SK-N-SH (cell line): ENCODE measurements around the gene POMZP3.
"Not testable (repeated sequence)": the region's sequence is repeated elsewhere in the genome, so short reads cannot be mapped to it uniquely, and the experiment has no call there.

ENCODE experiments used
- CTCF ChIP-seq: fragments of 200-600 bp; sonication (generic); IDR thresholded peaks from 2 replicates; pipeline ENCODE4 v1.6.1; 2017; ENCODE audit warnings: antibody characterized with exemption, mild to moderate bottlenecking, moderate library complexity
- RAD21 ChIP-seq: IDR thresholded peaks from 2 replicates; pipeline ENCODE4 v1.6.1; 2012; ENCODE audit warnings: mild to moderate bottlenecking, low read length
- YY1 ChIP-seq: IDR thresholded peaks from 2 replicates; pipeline ENCODE4 v1.4.0; 2012; ENCODE audit warnings: low read depth, mild to moderate bottlenecking

DNA sequence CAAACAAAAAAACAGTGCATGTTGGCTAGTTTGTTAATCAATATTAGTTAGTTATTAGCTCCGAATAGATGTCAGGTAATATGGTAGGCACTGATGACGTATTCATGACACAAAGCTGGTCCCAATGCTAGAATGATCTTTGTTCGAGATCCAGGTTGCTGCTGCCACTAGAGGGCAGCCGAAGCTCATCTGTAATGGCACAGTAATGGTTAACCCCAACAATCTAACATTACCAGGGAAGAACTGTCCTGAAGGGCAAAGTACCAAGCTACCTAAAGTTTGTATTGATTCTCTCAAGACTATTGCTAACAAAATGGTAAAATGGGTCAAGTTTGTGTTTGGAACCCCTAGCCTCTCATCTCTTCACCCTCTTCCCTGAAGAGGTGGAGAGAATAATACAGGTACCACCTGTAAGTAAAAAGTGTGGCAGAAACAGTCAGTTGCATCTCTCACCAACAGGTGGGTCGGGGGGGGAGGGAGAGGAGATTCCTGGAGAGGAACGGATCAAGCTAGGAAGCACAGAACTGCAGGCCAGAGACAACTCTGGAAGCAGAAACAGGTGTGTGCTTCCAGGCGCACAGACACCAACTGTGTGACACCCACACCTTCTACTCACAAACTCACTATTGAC lies 10.1 kb upstream of the POMZP3 start:
- TF ChIP-seq CTCF (peak; percentile 38), RAD21 (peak; percentile 51)
- TF ChIP-seq YY1: not testable (repeated sequence)
